ENCODE results near the gene SLC4A5. TPM values are rescaled to one million over a fixed set of nuclear protein-coding genes. Genes with fewer than 3 reads are reported as not detected.
A peak's percentile ranks its signal among the peaks of the same experiment; 100 is the strongest.

Gene SLC4A5
- 1 to 10 TPM; 1.1 to 2.3 TPM for total RNA-seq

- H3K4me1 Mint-ChIP-seq (ENCODE audit: low read depth): no peaks in the 10 kb centered on the region
- DNase-seq: no peak
- CTCF ChIA-PET: no interaction called here
- no peaks in the 10 kb centered on the region for H3K36me3 Mint-ChIP-seq (ENCODE audit: low read depth)
- H3K9me3 Mint-ChIP-seq: no peaks in the 10 kb centered on the region
- H3K27me3 Mint-ChIP-seq (ENCODE audit: low read depth): no peaks in the 10 kb centered on the region
- H3K4me3 Mint-ChIP-seq: no peak within 1 kb of the TSS
- no peak within 1 kb of the TSS for H3K27ac Mint-ChIP-seq
- intact Hi-C loops (cut with micrococcal nuclease): no loop called here
Observed at GRCh38 chr2:74343316-74343715, at the start of gene SLC4A5. SLC4A5 (minus strand) TSS chr2:74343416; CDS start chr2:74315023, 28,393 bp downstream.

- H3K27me3 Mint-ChIP-seq (ENCODE audit: low read depth): no peaks in the 10 kb centered on the region
Observed at GRCh38 chr2:74392449-74392743, 49.2 kb upstream of the SLC4A5 start.

GRCh38 chr2:74391580-74392448 is 48.6 kb upstream of the SLC4A5 start:
- H3K4me3 Mint-ChIP-seq: peak overlapping the region; percentile 92
- DNase-seq: peak; percentile 98
- H3K4me1 Mint-ChIP-seq (ENCODE audit: low read depth): peaks cover 4% of the 10 kb centered on the region
- CTCF ChIA-PET: interaction anchor here (0.5 to 3.5 kb wide), 21 partner anchors 9 to 199 kb away, joined by 3 to 23 read pairs (median 5); partner anchors contain the start of genes C2orf81, WBP1 and WDR54
- peaks cover 2% of the 10 kb centered on the region for H3K36me3 Mint-ChIP-seq (ENCODE audit: low read depth)
- intact Hi-C loops (cut with micrococcal nuclease): loop anchor here (1.0 to 10.0 kb wide), 11 partner anchors 29 to 460 kb away; partner anchors contain the start of genes AUP1, BOLA3, C2orf81 and HK2
- no peaks in the 10 kb centered on the region for H3K9me3 Mint-ChIP-seq
- peak overlapping the region; percentile 96 for H3K27ac Mint-ChIP-seq
- H3K27me3 Mint-ChIP-seq (ENCODE audit: low read depth): no peaks in the 10 kb centered on the region

More at GRCh38 chr2:74392449-74392743, 49.2 kb upstream of the SLC4A5 start:
- no peaks in the 10 kb centered on the region for H3K9me3 Mint-ChIP-seq
- CTCF ChIA-PET: interaction anchor here (0.7 to 2.6 kb wide), 10 partner anchors 9 to 143 kb away, joined by 3 to 14 read pairs (median 6); partner anchors contain the start of genes C2orf81, WBP1 and WDR54
- intact Hi-C loops (cut with micrococcal nuclease): loop anchor here (1.0 to 10.0 kb wide), 11 partner anchors 29 to 460 kb away; partner anchors contain the start of genes AUP1, BOLA3, C2orf81 and HK2
- H3K4me1 Mint-ChIP-seq (ENCODE audit: low read depth): peaks cover 4% of the 10 kb centered on the region
- peaks cover 2% of the 10 kb centered on the region for H3K36me3 Mint-ChIP-seq (ENCODE audit: low read depth)
- no peak for DNase-seq
- peak overlapping the region; percentile 92 for H3K4me3 Mint-ChIP-seq
- H3K27ac Mint-ChIP-seq: no peak overlapping the region

GRCh38 chr2:74391209-74391579 is 48.0 kb upstream of the SLC4A5 start:
- peaks cover 4% of the 10 kb centered on the region for H3K4me1 Mint-ChIP-seq (ENCODE audit: low read depth)
- peak overlapping the region; percentile 92 for H3K4me3 Mint-ChIP-seq
- no peaks in the 10 kb centered on the region for H3K27me3 Mint-ChIP-seq (ENCODE audit: low read depth)
- H3K36me3 Mint-ChIP-seq (ENCODE audit: low read depth): peaks cover 2% of the 10 kb centered on the region
- intact Hi-C loops (cut with micrococcal nuclease): loop anchor here (5.0 to 10.0 kb wide), 4 partner anchors 184 to 459 kb away; partner anchors contain the start of gene BOLA3
- H3K27ac Mint-ChIP-seq: peak overlapping the region; percentile 69
- no peaks in the 10 kb centered on the region for H3K9me3 Mint-ChIP-seq
- CTCF ChIA-PET: interaction anchor here (0.5 to 3.5 kb wide), 21 partner anchors 9 to 212 kb away, joined by 3 to 23 read pairs (median 5); partner anchors contain the start of genes C2orf81, WBP1 and WDR54
- DNase-seq: peak; percentile 26

GRCh38 chr2:74390606-74391005 is 47.4 kb upstream of the SLC4A5 start:
- Mint-ChIP-seq H3K27me3 (ENCODE audit: low read depth) (no peaks in the 10 kb centered on the region), H3K27ac (no peak overlapping the region), H3K9me3 (no peaks in the 10 kb centered on the region), H3K36me3 (ENCODE audit: low read depth) (peaks cover 2% of the 10 kb centered on the region), H3K4me3 (peak overlapping the region; percentile 51), H3K4me1 (ENCODE audit: low read depth) (peaks cover 4% of the 10 kb centered on the region)
- intact Hi-C loops (cut with micrococcal nuclease): loop anchor here (5.0 to 10.0 kb wide), 4 partner anchors 183 to 458 kb away; partner anchors contain the start of gene BOLA3
- no peak for DNase-seq
- CTCF ChIA-PET: interaction anchor here (0.5 to 3.5 kb wide), 11 partner anchors 8 to 211 kb away, joined by 3 to 23 read pairs (median 7); partner anchors contain the start of genes C2orf81 and WDR54

GRCh38 chr2:74387346-74387745 is 44.1 kb upstream of the SLC4A5 start:
- CTCF ChIA-PET: interaction anchor here (0.6 to 1.3 kb wide), 3 partner anchors 14 to 199 kb away, joined by 3 to 4 read pairs (median 4); no protein-coding TSS in a partner anchor
- Mint-ChIP-seq H3K4me1 (ENCODE audit: low read depth) (peaks cover 4% of the 10 kb centered on the region), H3K27ac (no peak overlapping the region)

GRCh38 chr2:74385396-74385795 is 42.2 kb upstream of the SLC4A5 start:
- CTCF ChIA-PET: interaction anchor here (1.8 kb wide), 1 partner anchor 136 kb away, joined by 4 read pairs; no protein-coding TSS in a partner anchor
- intact Hi-C loops (cut with micrococcal nuclease): no loop called here
- DNase-seq: no peak
- Mint-ChIP-seq H3K36me3 (ENCODE audit: low read depth) (no peaks in the 10 kb centered on the region), H3K27ac (no peak overlapping the region), H3K4me3 (no peak overlapping the region), H3K4me1 (ENCODE audit: low read depth) (peaks cover 12% of the 10 kb centered on the region), H3K9me3 (no peaks in the 10 kb centered on the region), H3K27me3 (ENCODE audit: low read depth) (no peaks in the 10 kb centered on the region)

More at GRCh38 chr2:74387346-74387745, 44.1 kb upstream of the SLC4A5 start:
- H3K36me3 Mint-ChIP-seq (ENCODE audit: low read depth): peaks cover 2% of the 10 kb centered on the region
- intact Hi-C loops (cut with micrococcal nuclease): no loop called here
- no peak for DNase-seq
- no peaks in the 10 kb centered on the region for H3K9me3 Mint-ChIP-seq
- H3K4me3 Mint-ChIP-seq: no peak overlapping the region
- H3K27me3 Mint-ChIP-seq (ENCODE audit: low read depth): no peaks in the 10 kb centered on the region

- CTCF ChIA-PET: no interaction called here
- peaks cover 19% of the 10 kb centered on the region for H3K4me1 Mint-ChIP-seq (ENCODE audit: low read depth)
Observed at GRCh38 chr2:74384051-74384450, 40.8 kb upstream of the SLC4A5 start.

GRCh38 chr2:74383254-74383653 is 40.0 kb upstream of the SLC4A5 start:
- CTCF ChIA-PET: interaction anchor here (0.7 kb wide), 1 partner anchor 45 kb away, joined by 3 read pairs; no protein-coding TSS in a partner anchor
- no peak overlapping the region for H3K4me3 Mint-ChIP-seq
- no peak for DNase-seq
- no peaks in the 10 kb centered on the region for H3K36me3 Mint-ChIP-seq (ENCODE audit: low read depth)
- H3K9me3 Mint-ChIP-seq: no peaks in the 10 kb centered on the region
- H3K27me3 Mint-ChIP-seq (ENCODE audit: low read depth): no peaks in the 10 kb centered on the region
- intact Hi-C loops (cut with micrococcal nuclease): no loop called here
- no peak overlapping the region for H3K27ac Mint-ChIP-seq
- H3K4me1 Mint-ChIP-seq (ENCODE audit: low read depth): peaks cover 19% of the 10 kb centered on the region

More at GRCh38 chr2:74384051-74384450, 40.8 kb upstream of the SLC4A5 start:
- no peaks in the 10 kb centered on the region for H3K27me3 Mint-ChIP-seq (ENCODE audit: low read depth)
- no peak overlapping the region for H3K27ac Mint-ChIP-seq
- intact Hi-C loops (cut with micrococcal nuclease): no loop called here
- H3K4me3 Mint-ChIP-seq: no peak overlapping the region
- H3K36me3 Mint-ChIP-seq (ENCODE audit: low read depth): no peaks in the 10 kb centered on the region
- no peak for DNase-seq
- H3K9me3 Mint-ChIP-seq: no peaks in the 10 kb centered on the region

GRCh38 chr2:74381751-74382150 is 38.5 kb upstream of the SLC4A5 start:
- intact Hi-C loops (cut with micrococcal nuclease): no loop called here
- no peak overlapping the region for H3K27ac Mint-ChIP-seq
- H3K27me3 Mint-ChIP-seq (ENCODE audit: low read depth): no peaks in the 10 kb centered on the region
- no peaks in the 10 kb centered on the region for H3K9me3 Mint-ChIP-seq
- CTCF ChIA-PET: interaction anchor here (0.6 to 1.1 kb wide), 4 partner anchors 9 to 690 kb away, joined by 3 to 7 read pairs (median 4); no protein-coding TSS in a partner anchor
- peaks cover 6% of the 10 kb centered on the region for H3K36me3 Mint-ChIP-seq (ENCODE audit: low read depth)
- H3K4me1 Mint-ChIP-seq (ENCODE audit: low read depth): peaks cover 19% of the 10 kb centered on the region
- no peak overlapping the region for H3K4me3 Mint-ChIP-seq
- DNase-seq: no peak

GRCh38 chr2:74379851-74380789 is 36.9 kb upstream of the SLC4A5 start, which contains the start of gene DCTN1:
DCTN1 (minus strand) TSS chr2:74380311; CDS start chr2:74380037, 274 bp downstream.
- H3K27me3 Mint-ChIP-seq (ENCODE audit: low read depth): no peaks in the 10 kb centered on the region
- H3K27ac Mint-ChIP-seq: no peak within 1 kb of the TSS
- no peaks in the 10 kb centered on the region for H3K9me3 Mint-ChIP-seq
- H3K4me3 Mint-ChIP-seq: no peak within 1 kb of the TSS
- CTCF ChIA-PET: interaction anchor here (0.7 to 1.1 kb wide), 5 partner anchors 9 to 130 kb away, joined by 3 read pairs; no protein-coding TSS in a partner anchor
- intact Hi-C loops (cut with micrococcal nuclease): no loop called here
- H3K36me3 Mint-ChIP-seq (ENCODE audit: low read depth): peaks cover 6% of the 10 kb centered on the region
- peak; percentile 46 for DNase-seq
- H3K4me1 Mint-ChIP-seq (ENCODE audit: low read depth): peaks cover 19% of the 10 kb centered on the region

Data from activated naive CD4-positive, alpha-beta T cell treated with anti-CD3 and anti-CD28 coated beads for 36 hours (primary cell).